SH-SY5Y (cell line): Measurements from ENCODE around the gene HLF.

Experiments used
- GATA2 ChIP-seq: IDR thresholded peaks from 2 replicates; pipeline ENCODE4 v1.6.1; 2011; ENCODE audit warnings: mild to moderate bottlenecking, low read depth, low read length
- GATA3 ChIP-seq: IDR thresholded peaks from 2 replicates; pipeline ENCODE4 v1.6.1; 2011; ENCODE audit warnings: low read depth, mild to moderate bottlenecking, low read length, moderate library complexity

DNA sequence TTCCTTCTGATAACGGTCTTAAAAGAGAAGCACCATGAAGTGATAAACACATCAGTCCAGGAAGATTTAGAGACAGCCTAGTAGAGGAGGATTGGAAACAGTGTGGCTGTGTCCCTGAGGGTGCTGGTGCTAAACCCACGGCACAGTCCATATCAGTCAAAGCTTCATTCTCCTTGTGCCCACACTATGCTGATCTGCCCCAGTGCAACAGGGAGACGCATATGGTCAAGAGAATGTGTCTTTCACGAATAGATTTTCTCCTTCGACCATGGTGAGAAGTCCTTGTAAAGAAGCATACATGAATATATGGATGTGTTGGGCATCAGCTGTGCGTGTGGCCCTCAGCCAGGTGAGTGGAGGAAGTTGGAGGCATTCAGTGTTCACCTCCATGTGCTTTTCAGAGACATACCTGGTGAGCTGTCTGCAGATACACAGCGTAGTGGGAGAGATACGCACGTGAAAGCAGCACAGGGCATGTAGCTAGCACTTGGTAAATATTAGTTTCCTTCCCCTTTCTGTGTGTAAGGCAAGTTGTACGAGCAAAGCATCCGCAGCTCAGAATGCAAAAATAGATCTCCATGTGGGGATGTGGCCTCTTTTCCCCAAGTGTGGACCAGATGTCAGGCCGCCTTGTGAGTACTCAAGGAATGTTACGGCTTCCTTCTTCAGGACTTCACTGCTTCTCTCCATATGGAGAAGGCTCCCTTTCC lies 29.4 kb downstream of the HLF start:
- TF ChIP-seq GATA2 (no peak), GATA3 (no peak)
